Mesenchymal stem cell (in vitro differentiated cells and primary cell): Measurements from ENCODE around the gene STOML1.

Source experiments
- DNase-seq: peaks from one replicate; pipeline ENCODE4 v3.0.0-alpha.2; 2013
- H2AFZ ChIP-seq: one replicate; pipeline ENCODE4 v1.6.1; 2013; ENCODE audit warnings: low read depth, mild to moderate bottlenecking, control low read depth, inconsistent platforms, low read length, moderate library complexity
- H2AK5ac ChIP-seq: 2 replicates; pipeline ENCODE4 v1.6.1; 2013; ENCODE audit warnings: low read length, moderate library complexity, mild to moderate bottlenecking, inconsistent platforms; ENCODE audit not compliant: severe bottlenecking
- H2BK120ac ChIP-seq: one replicate; pipeline ENCODE4 v1.6.1; 2013; ENCODE audit warnings: low read depth, mild to moderate bottlenecking, inconsistent platforms, low read length, moderate library complexity
- H2BK12ac ChIP-seq, 2 experiments: one replicate each; pipeline ENCODE4 v1.6.1; 2013; ENCODE audit warnings: inconsistent platforms in 2 of 2, low read length in 2 of 2, mild to moderate bottlenecking in 2 of 2, moderate library complexity in 2 of 2, control low read depth in 1 of 2
- H2BK15ac ChIP-seq: one replicate; pipeline ENCODE4 v1.6.1; 2013; ENCODE audit warnings: mild to moderate bottlenecking, low read depth, inconsistent platforms; ENCODE audit not compliant: poor library complexity, severe bottlenecking
- H2BK5ac ChIP-seq: 2 replicates; pipeline ENCODE4 v1.6.1; 2013; ENCODE audit warnings: low read depth, mild to moderate bottlenecking, low read length, control low read depth, inconsistent platforms; ENCODE audit not compliant: poor library complexity, severe bottlenecking
- H3K14ac ChIP-seq, 2 experiments: one replicate each; pipeline ENCODE4 v1.6.1; 2013; ENCODE audit warnings: inconsistent platforms in 2 of 2, low read length in 2 of 2, control low read depth in 1 of 2, mild to moderate bottlenecking in 1 of 2, moderate library complexity in 1 of 2
- H3K18ac ChIP-seq, 2 experiments: one replicate each; pipeline ENCODE4 v1.6.1; 2013; ENCODE audit warnings: inconsistent platforms in 2 of 2, low read length in 2 of 2, control low read depth in 1 of 2, low read depth in 1 of 2, mild to moderate bottlenecking in 1 of 2
- H3K23ac ChIP-seq, 2 experiments: one replicate each; pipeline ENCODE4 v1.6.1; 2013; ENCODE audit warnings: inconsistent platforms in 2 of 2, low read length in 2 of 2, mild to moderate bottlenecking in 2 of 2, moderate library complexity in 2 of 2, control low read depth in 1 of 2
- H3K27ac ChIP-seq: 2 replicates; pipeline ENCODE4 v1.5.1; 2013; ENCODE audit warnings: mild to moderate bottlenecking, moderate library complexity, low read length, control low read depth, inconsistent platforms; ENCODE audit not compliant: poor library complexity, severe bottlenecking
- H3K27me3 ChIP-seq, 2 experiments: 2 replicates each; pipeline versions ENCODE4 v1.6.1 to v1.7.0; 2013; ENCODE audit warnings: low read length in 2 of 2, mild to moderate bottlenecking in 2 of 2, moderate library complexity in 2 of 2, control low read depth in 1 of 2, inconsistent platforms in 1 of 2; ENCODE audit not compliant: control insufficient read depth in 1 of 2, insufficient read depth in 1 of 2
- H3K36me3 ChIP-seq, 2 experiments: 2 replicates each; pipeline versions ENCODE4 v1.6.1 to v1.7.0; 2013; ENCODE audit warnings: low read length in 2 of 2, control low read depth in 1 of 2, inconsistent platforms in 1 of 2, low read depth in 1 of 2, mild to moderate bottlenecking in 1 of 2; ENCODE audit not compliant: insufficient read depth in 2 of 2, control insufficient read depth in 1 of 2
- H3K4ac ChIP-seq, 2 experiments: one replicate each; pipeline ENCODE4 v1.6.1; 2013; ENCODE audit warnings: inconsistent platforms in 2 of 2, low read length in 2 of 2, mild to moderate bottlenecking in 2 of 2, moderate library complexity in 2 of 2, control low read depth in 1 of 2, low read depth in 1 of 2
- H3K4me1 ChIP-seq: 2 replicates; pipeline ENCODE4 v1.6.1; 2013; ENCODE audit warnings: low read depth, low read length, control low read depth; ENCODE audit not compliant: control insufficient read depth, insufficient read depth
- H3K4me2 ChIP-seq: 2 replicates; pipeline ENCODE4 v1.6.1; 2013; ENCODE audit warnings: low read length, mild to moderate bottlenecking, inconsistent platforms; ENCODE audit not compliant: poor library complexity, severe bottlenecking
- H3K4me3 ChIP-seq, 2 experiments: 2 replicates each; pipeline versions ENCODE4 v1.5.1 to v1.7.0; 2013; ENCODE audit warnings: low read length in 2 of 2, mild to moderate bottlenecking in 2 of 2, control low read depth in 1 of 2, low read depth in 1 of 2; ENCODE audit not compliant: insufficient read depth in 1 of 2
- H3K79me1 ChIP-seq: replicated peaks from 2 replicates; pipeline ENCODE4 v1.6.1; 2013; ENCODE audit warnings: mild to moderate bottlenecking, control low read depth, low read length, inconsistent platforms; ENCODE audit not compliant: poor library complexity, severe bottlenecking
- H3K9ac ChIP-seq: 2 replicates; pipeline ENCODE4 v1.7.0; 2013; ENCODE audit warnings: mild to moderate bottlenecking, low read length, moderate library complexity
- H3K9me3 ChIP-seq: 2 replicates; pipeline ENCODE4 v1.7.0; 2013; ENCODE audit warnings: mild to moderate bottlenecking, low read length; ENCODE audit not compliant: control insufficient read depth
- H4K8ac ChIP-seq: one replicate; pipeline ENCODE4 v1.6.1; 2013; ENCODE audit warnings: inconsistent platforms, mild to moderate bottlenecking, low read length, moderate library complexity
- H4K91ac ChIP-seq: one replicate; pipeline ENCODE4 v1.6.1; 2013; ENCODE audit warnings: mild to moderate bottlenecking, low read length, inconsistent platforms
- WGBS: methylation state at CpG from one replicate; pipeline ENCODE4 v1.1.7; 2013; ENCODE audit warnings: mixed read lengths; 5-methylcytosine and 5-hydroxymethylcytosine counted together

The STOML1 gene

GRCh38 chr15:73996267-73996666 is 4.2 kb upstream of the STOML1 start:
- Histone ChIP-seq H3K9me3 (no peaks in the 10 kb centered on the region), H3K4me3 (peak overlapping the region in 1 of 2 experiments; percentile 92), H3K27me3 (no peaks in the 10 kb centered on the region), H3K23ac (no peak overlapping the region), H2AK5ac (no peak overlapping the region), H4K91ac (no peak overlapping the region), H2BK12ac (no peak overlapping the region), H3K18ac (no peak overlapping the region), H3K4me2 (peak overlapping the region; percentile 57), H3K27ac (peak overlapping the region; percentile 58), H3K4ac (no peak overlapping the region), H4K8ac (no peak overlapping the region), H2BK5ac (no peak overlapping the region), H3K9ac (peak overlapping the region; percentile 96), H2AFZ (no peak overlapping the region), H3K4me1 (peaks cover 31% of the 10 kb centered on the region), H3K36me3 (peaks cover 9 to 41% of the 10 kb centered on the region in 2 experiments), H3K79me1 (peaks cover 9% of the 10 kb centered on the region), H2BK120ac (no peak overlapping the region), H2BK15ac (no peak overlapping the region), H3K14ac (no peak overlapping the region)
- no peak for DNase-seq
- 76% methylated on average over 1 of the region's 2 CpGs for WGBS

GRCh38 chr15:73994912-73995622 is 3.0 kb upstream of the STOML1 start:
- no peak overlapping the region for H2BK120ac ChIP-seq
- peak overlapping the region; percentile 64 for H3K27ac ChIP-seq
- WGBS, result under 1% methylated on average over 16 of the region's 18 CpGs

GRCh38 chr15:73994413-73994883 is 2.4 kb upstream of the STOML1 start, which contains the start of gene PML:
TSS of gene PML (plus strand) at chr15:73994716. CDS start at chr15:73994813, 97 bp downstream.
- Histone ChIP-seq H2BK12ac (peak within 1 kb of the TSS; percentile 41 to 75), H3K79me1 (peaks cover 17% of the 10 kb centered on the region), H3K27ac (peak within 1 kb of the TSS; percentile 81), H3K14ac (peak within 1 kb of the TSS in 1 of 2 experiments; percentile 94), H4K91ac (peak within 1 kb of the TSS; percentile 92), H3K23ac (peak within 1 kb of the TSS in 1 of 2 experiments; percentile 79), H2BK15ac (peak within 1 kb of the TSS; percentile 95), H3K9ac (peak within 1 kb of the TSS; percentile 96), H3K36me3 (peaks cover 11 to 28% of the 10 kb centered on the region in 2 experiments), H2AK5ac (peak within 1 kb of the TSS; percentile 88), H2BK120ac (no peak within 1 kb of the TSS), H2AFZ (peak within 1 kb of the TSS; percentile 92), H2BK5ac (peak within 1 kb of the TSS; percentile 81), H4K8ac (peak within 1 kb of the TSS; percentile 78), H3K4me1 (peaks cover 34% of the 10 kb centered on the region), H3K4ac (peak within 1 kb of the TSS; percentile 63 to 89), H3K18ac (peak within 1 kb of the TSS; percentile 92 to 94), H3K4me3 (peak within 1 kb of the TSS; percentile 76 to 92), H3K27me3 (no peaks in the 10 kb centered on the region), H3K4me2 (peak within 1 kb of the TSS; percentile 91), H3K9me3 (no peaks in the 10 kb centered on the region)
- WGBS, result 0% methylated on average over 22 of the region's 27 CpGs
- DNase-seq, result peak; percentile 98

More at GRCh38 chr15:73994912-73995622, 3.0 kb upstream of the STOML1 start:
- Histone ChIP-seq H3K79me1 (peaks cover 17% of the 10 kb centered on the region), H4K8ac (no peak overlapping the region), H2BK12ac (peak overlapping the region; percentile 8 to 38), H3K18ac (peak overlapping the region; percentile 87 to 91), H3K36me3 (peaks cover 11 to 32% of the 10 kb centered on the region in 2 experiments), H3K4me1 (peaks cover 36% of the 10 kb centered on the region), H2AFZ (no peak overlapping the region), H3K14ac (peak overlapping the region in 1 of 2 experiments; percentile 76), H3K23ac (peak overlapping the region in 1 of 2 experiments; percentile 79), H3K4me3 (peak overlapping the region; percentile 76 to 92), H3K9ac (peak overlapping the region; percentile 96), H3K4me2 (peak overlapping the region; percentile 68), H2AK5ac (peak overlapping the region; percentile 10), H3K4ac (peak overlapping the region; percentile 63 to 89), H3K9me3 (no peaks in the 10 kb centered on the region), H4K91ac (peak overlapping the region; percentile 30), H2BK15ac (peak overlapping the region; percentile 82), H3K27me3 (no peaks in the 10 kb centered on the region), H2BK5ac (peak overlapping the region; percentile 81)
- peak; percentile 22 for DNase-seq
